ENCODE data around the gene HP.

HP gene

DNA sequence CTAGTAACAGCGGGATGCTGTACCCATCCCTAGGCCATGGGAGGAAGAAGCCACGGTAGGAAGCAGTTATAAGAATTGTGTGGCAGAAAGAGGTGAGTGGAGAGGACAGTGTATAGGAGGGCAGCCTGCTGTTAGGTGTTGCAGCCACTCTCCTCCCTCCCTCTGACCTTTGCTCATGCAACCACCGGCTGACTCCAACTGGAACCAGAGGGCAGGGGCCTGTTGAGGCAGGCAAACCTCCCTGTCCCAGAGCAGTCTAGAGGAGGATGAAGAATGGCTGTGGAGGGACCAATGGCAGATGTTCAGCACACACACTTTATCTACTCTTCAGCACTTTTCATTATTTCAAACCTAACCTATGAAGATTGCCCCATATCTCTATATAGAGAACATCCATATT lies 36.9 kb downstream of the HP start:
- H3K27me3 Mint-ChIP-seq (ENCODE audit: low read depth): no peaks in the 10 kb centered on the region
- peak overlapping the region; percentile 98 to 100 (median 98) for H3K4me3 Mint-ChIP-seq
- H3K9me3 Mint-ChIP-seq: no peaks in the 10 kb centered on the region
- peaks cover 43% of the 10 kb centered on the region for H3K36me3 Mint-ChIP-seq (ENCODE audit: low read depth)
- H3K27ac Mint-ChIP-seq: no peak overlapping the region
- H3K4me1 Mint-ChIP-seq: peaks cover 37% of the 10 kb centered on the region
- no peak for TF ChIP-seq CTCF (IDR thresholded peaks at IDR 0.05; ENCODE audit: unreplicated experiment in 3 of 3)

GRCh38 chr16:72092832-72093447 lies 38.6 kb downstream of the HP start:
- H3K27ac Mint-ChIP-seq: peak overlapping the region; percentile 48 to 98 (median 97)
- H3K27me3 Mint-ChIP-seq (ENCODE audit: low read depth): no peaks in the 10 kb centered on the region

GRCh38 chr16:72093448-72094265 lies 39.4 kb downstream of the HP start, which contains the start of the genes DHX38 and TXNL4B:
Gene DHX38, plus strand, starts transcription at chr16:72093847. Its CDS starts 2,311 bp downstream, at chr16:72096158.
Gene TXNL4B, minus strand, starts transcription at chr16:72093620. Its CDS starts 2,871 bp downstream, at chr16:72090749.
- Mint-ChIP-seq H3K36me3 (ENCODE audit: low read depth) (peaks cover 47% of the 10 kb centered on the region), H3K4me1 (peaks cover 37% of the 10 kb centered on the region), H3K4me3 (peak within 1 kb of the TSS; percentile 98 to 100 (median 98)), H3K9me3 (no peaks in the 10 kb centered on the region), H3K27ac (peak within 1 kb of the TSS; percentile 48 to 98 (median 97)), H3K27me3 (ENCODE audit: low read depth) (no peaks in the 10 kb centered on the region)
- no peak for TF ChIP-seq CTCF (IDR thresholded peaks at IDR 0.05; ENCODE audit: unreplicated experiment in 3 of 3)

More at GRCh38 chr16:72092832-72093447, 38.6 kb downstream of the HP start:
- TF ChIP-seq CTCF (IDR thresholded peaks at IDR 0.05; ENCODE audit: unreplicated experiment in 3 of 3): no peak
- peak overlapping the region; percentile 98 to 100 (median 98) for H3K4me3 Mint-ChIP-seq
- H3K36me3 Mint-ChIP-seq (ENCODE audit: low read depth): peaks cover 48% of the 10 kb centered on the region
- H3K4me1 Mint-ChIP-seq: peaks cover 37% of the 10 kb centered on the region
- no peaks in the 10 kb centered on the region for H3K9me3 Mint-ChIP-seq

- Mint-ChIP-seq H3K36me3 (ENCODE audit: low read depth) (peaks cover 47% of the 10 kb centered on the region), H3K4me3 (peak overlapping the region; percentile 98 to 100 (median 98)), H3K9me3 (no peaks in the 10 kb centered on the region), H3K27me3 (ENCODE audit: low read depth) (no peaks in the 10 kb centered on the region), H3K4me1 (peaks cover 37% of the 10 kb centered on the region), H3K27ac (peak overlapping the region; percentile 48 to 98 (median 97))
- TF ChIP-seq CTCF (IDR thresholded peaks at IDR 0.05; ENCODE audit: unreplicated experiment in 3 of 3): no peak
These were observed 39.9 kb downstream of the HP start for GRCh38 chr16:72094266-72094610.

- no peak for TF ChIP-seq CTCF (IDR thresholded peaks at IDR 0.05; ENCODE audit: unreplicated experiment in 3 of 3)
- H3K36me3 Mint-ChIP-seq (ENCODE audit: low read depth): peaks cover 72% of the 10 kb centered on the region
- no peaks in the 10 kb centered on the region for H3K27me3 Mint-ChIP-seq (ENCODE audit: low read depth)
- no peak overlapping the region for H3K4me3 Mint-ChIP-seq
- H3K4me1 Mint-ChIP-seq: peaks cover 13% of the 10 kb centered on the region
- no peaks in the 10 kb centered on the region for H3K9me3 Mint-ChIP-seq
- H3K27ac Mint-ChIP-seq: no peak overlapping the region
These were observed 44.6 kb downstream of the HP start for GRCh38 chr16:72098936-72099335.

Data from nephron (organoid).